Measurements from ENCODE around the gene D2HGDH. TPM values are rescaled to one million over a fixed set of nuclear protein-coding genes. Genes with fewer than 3 reads are reported as not detected.

D2HGDH gene
- total RNA-seq, 2 experiments from 2014 or later, result 39.4 to 42.6 TPM

DNA sequence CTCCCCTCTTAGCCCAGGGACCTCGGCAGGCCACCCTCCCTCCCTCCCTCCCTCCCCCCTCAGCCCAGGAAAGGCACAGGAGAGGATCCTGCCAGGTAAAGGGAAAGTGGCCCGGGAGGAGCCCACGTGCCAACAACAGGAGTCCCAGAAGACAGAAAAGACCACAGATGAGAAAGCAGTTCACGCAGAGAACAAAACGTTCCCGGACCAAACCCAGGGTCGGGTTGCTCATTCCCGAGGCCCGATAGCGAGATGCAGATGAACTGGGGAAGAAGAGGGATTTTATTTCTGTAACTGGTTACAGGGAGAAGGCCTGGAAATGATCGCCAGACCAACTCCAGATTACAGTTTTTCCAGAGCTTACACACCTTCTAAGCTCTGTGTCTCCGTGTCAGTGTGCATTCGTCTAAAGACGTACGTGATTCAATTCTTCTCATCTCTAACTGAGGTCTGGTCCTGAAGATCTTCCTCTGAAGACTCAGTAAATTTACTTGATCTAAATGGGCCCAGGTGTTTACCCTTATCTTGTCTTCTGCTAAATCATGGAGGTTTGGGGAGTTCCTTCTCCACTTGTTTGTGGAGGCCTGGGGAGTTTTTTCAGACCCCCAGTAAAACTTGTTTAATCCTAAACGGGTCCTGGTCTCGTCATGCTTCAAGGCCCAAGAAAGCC is 73.8 kb downstream of the D2HGDH start:
- no peak for ATAC-seq
- CTCF ChIA-PET, result no interaction called here
- intact Hi-C loops (cut with micrococcal nuclease), result no loop called here
- peaks cover 10% of the 10 kb centered on the region for H3K4me1 Mint-ChIP-seq (ENCODE audit: low read depth)
- no peaks in the 10 kb centered on the region for H3K36me3 Mint-ChIP-seq (ENCODE audit: low read depth)
- H3K27me3 Mint-ChIP-seq, result peaks cover 3% of the 10 kb centered on the region
- no peak overlapping the region for H3K4me3 Mint-ChIP-seq
- POLR2A ChIA-PET, result interaction anchor here (1.3 kb wide), 1 partner anchor 45 kb away, joined by 3 read pairs; no protein-coding TSS in a partner anchor
- H3K9me3 Mint-ChIP-seq, result no peaks in the 10 kb centered on the region
- H3K27ac Mint-ChIP-seq, result no peak overlapping the region
- TF ChIP-seq, protein P1, sequence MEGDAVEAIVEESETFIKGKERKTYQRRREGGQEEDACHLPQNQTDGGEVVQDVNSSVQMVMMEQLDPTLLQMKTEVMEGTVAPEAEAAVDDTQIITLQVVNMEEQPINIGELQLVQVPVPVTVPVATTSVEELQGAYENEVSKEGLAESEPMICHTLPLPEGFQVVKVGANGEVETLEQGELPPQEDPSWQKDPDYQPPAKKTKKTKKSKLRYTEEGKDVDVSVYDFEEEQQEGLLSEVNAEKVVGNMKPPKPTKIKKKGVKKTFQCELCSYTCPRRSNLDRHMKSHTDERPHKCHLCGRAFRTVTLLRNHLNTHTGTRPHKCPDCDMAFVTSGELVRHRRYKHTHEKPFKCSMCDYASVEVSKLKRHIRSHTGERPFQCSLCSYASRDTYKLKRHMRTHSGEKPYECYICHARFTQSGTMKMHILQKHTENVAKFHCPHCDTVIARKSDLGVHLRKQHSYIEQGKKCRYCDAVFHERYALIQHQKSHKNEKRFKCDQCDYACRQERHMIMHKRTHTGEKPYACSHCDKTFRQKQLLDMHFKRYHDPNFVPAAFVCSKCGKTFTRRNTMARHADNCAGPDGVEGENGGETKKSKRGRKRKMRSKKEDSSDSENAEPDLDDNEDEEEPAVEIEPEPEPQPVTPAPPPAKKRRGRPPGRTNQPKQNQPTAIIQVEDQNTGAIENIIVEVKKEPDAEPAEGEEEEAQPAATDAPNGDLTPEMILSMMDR (IDR thresholded peaks at IDR 0.05), result no peak
- no peak for DNase-seq

DNA sequence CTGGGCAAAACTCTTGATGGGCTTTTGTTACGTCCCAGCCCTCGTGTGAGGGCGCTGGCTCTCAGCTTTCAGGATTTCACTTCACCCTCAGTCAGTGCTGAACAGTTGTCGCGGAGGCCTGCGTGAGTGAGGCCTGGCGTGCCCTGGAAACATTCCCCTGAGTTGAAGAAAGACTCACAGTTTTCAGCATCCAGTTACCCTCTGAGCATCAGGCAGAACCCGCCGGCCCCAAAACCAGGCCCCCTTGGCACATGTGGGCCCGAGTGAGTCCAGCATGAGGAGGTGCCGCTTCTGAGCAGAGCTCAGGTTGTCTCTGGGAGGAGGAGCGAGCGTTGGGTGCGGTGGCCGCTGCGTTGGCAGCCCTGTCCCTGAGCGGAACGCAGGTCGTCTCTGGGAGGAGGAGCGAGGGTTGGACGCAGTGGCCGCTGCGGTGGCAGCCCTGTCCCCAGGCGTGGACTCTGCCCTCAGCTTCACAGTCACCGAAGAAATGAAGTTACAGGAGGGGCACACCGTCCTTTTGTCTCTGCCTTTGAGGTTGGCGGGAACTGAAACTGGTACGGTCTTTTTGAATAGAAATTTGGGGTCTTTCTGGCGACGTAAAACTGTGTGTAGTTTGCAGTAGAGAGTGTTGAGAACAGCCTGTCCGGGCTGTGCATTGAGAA is 74.4 kb downstream of the D2HGDH start, which contains the start of gene NEU4:
Gene NEU4, plus strand, starts transcription at position 473 of the 662 bp plus-strand sequence. CDS start 5,292 bp downstream, outside the sequence.
- Mint-ChIP-seq H3K9me3 (no peaks in the 10 kb centered on the region), H3K4me1 (ENCODE audit: low read depth) (peaks cover 9% of the 10 kb centered on the region), H3K4me3 (no peak within 1 kb of the TSS), H3K27ac (no peak within 1 kb of the TSS), H3K27me3 (no peaks in the 10 kb centered on the region), H3K36me3 (ENCODE audit: low read depth) (no peaks in the 10 kb centered on the region)
- intact Hi-C loops (cut with micrococcal nuclease), result no loop called here
- TF ChIP-seq, protein P1 (IDR thresholded peaks at IDR 0.05), result no peak
- ChIA-PET CTCF (no interaction called here), POLR2A (interaction anchor here (1.3 kb wide), 1 partner anchor 45 kb away, joined by 3 read pairs; no protein-coding TSS in a partner anchor)
- no peak for DNase-seq
- ATAC-seq, result no peak

DNA sequence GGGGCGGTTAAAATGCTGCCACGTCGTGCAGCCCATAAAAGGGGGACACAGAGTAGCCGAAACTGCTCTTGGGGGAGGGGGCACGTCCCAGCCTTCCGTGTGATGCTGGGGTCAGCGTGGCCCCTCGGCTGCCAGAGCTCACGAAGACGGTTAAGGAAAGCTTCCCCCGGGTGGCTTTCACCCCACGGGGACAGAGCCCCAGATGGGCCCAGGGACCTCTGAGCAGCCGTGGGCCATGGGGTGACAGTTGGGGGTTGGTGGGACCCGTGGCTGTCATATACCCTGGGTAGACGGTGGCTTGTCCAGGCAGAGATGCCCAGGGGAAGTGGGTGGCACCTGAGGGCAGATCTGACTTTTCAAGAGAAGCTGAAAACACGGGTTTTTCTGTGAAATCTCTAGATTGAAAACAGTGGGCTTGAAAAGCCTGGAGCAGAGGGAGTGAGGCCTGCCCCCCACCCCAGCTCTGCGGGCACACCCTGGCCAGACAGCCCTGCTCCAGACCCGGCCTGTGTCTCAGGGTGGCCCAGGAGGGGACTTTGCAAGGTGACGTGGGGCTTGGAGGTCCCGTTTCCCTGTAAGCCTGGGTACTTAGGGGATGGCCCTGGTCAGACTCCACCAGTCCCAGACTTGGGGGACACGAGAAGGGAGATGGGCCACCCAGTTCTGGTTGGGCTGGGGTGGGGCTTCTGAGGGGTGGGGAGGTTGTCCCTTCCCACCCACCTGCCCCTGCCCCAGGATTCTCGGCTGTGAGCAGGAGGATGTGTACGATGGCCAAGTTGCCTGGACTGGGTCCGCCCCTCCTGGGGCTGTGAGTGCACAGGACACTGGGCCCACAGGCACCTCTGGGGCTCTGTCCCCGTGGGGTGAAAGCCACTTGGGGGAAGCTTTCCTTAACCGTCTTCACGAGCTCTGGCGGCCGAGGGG is 75.2 kb downstream of the D2HGDH start:
- ATAC-seq (no peak), DNase-seq (no peak)
- Mint-ChIP-seq H3K27ac (no peak overlapping the region), H3K36me3 (ENCODE audit: low read depth) (no peaks in the 10 kb centered on the region), H3K9me3 (no peaks in the 10 kb centered on the region), H3K27me3 (no peaks in the 10 kb centered on the region), H3K4me3 (no peak overlapping the region), H3K4me1 (ENCODE audit: low read depth) (peaks cover 6% of the 10 kb centered on the region)
- intact Hi-C loops (cut with micrococcal nuclease), result no loop called here
- ChIA-PET POLR2A (interaction anchor here (0.6 to 1.3 kb wide), 2 partner anchors 11 to 46 kb away, joined by 3 read pairs; no protein-coding TSS in a partner anchor), CTCF (no interaction called here)
- TF ChIP-seq, protein P1 (IDR thresholded peaks at IDR 0.05), result no peak

DNA sequence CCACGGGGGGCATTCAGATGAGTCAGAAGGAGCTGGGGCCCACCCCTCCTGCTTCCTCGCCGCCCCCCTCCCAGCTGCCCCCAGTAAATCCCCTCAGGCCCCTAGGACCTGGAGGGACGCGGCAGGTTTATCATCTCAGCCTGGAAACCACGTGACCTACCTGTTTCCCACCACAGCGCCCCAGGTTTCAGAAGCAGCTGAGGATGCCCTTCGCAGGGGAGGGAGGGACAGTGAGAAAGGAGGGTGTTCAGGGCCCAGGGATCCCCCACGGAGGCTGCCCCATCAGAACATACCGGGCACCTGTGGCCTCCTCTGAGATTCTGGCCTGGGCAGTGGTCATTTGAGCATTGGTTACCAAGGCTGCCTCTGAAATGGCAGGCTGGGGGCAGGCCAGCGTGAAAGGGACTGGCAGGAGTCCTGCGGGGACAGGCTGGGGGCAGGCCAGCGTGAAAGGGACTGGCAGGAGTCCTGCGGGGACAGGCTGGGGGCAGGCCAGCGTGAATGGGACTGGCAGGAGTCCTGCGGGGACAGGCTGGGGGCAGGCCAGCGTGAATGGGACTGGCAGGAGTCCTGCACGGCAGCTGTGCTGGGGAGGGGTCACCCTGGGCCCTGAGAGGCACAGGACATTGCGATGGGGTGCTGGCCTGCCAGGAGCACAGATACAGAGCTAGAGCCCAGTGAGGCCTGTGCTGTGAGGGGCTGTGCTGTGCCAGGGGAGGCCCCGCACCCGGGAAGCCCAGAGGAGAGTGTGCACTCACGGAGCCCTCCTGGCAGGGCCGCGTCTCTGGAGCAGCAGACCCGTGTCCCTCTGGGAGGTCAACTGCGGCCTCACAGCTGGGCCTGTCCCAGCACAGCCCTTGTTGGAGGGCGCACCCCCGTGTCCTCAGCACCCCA is 76.1 kb downstream of the D2HGDH start:
- ChIA-PET POLR2A (no interaction called here), CTCF (interaction anchor here (1.0 to 1.5 kb wide), 2 partner anchors 25 to 29 kb away, joined by 3 read pairs; no protein-coding TSS in a partner anchor)
- TF ChIP-seq, protein P1 (IDR thresholded peaks at IDR 0.05), result no peak
- Mint-ChIP-seq H3K4me1 (ENCODE audit: low read depth) (peaks cover 2% of the 10 kb centered on the region), H3K27me3 (peaks cover 4% of the 10 kb centered on the region), H3K4me3 (no peak overlapping the region), H3K27ac (no peak overlapping the region), H3K9me3 (no peaks in the 10 kb centered on the region), H3K36me3 (ENCODE audit: low read depth) (no peaks in the 10 kb centered on the region)
- no peak for DNase-seq
- intact Hi-C loops (cut with micrococcal nuclease), result no loop called here
- no peak for ATAC-seq

All from activated CD8-positive, alpha-beta T cell treated with anti-CD3 and anti-CD28 coated beads for 36 hours (primary cell).